ENCODE data around the gene FGFR3.

Gene FGFR3

DNA sequence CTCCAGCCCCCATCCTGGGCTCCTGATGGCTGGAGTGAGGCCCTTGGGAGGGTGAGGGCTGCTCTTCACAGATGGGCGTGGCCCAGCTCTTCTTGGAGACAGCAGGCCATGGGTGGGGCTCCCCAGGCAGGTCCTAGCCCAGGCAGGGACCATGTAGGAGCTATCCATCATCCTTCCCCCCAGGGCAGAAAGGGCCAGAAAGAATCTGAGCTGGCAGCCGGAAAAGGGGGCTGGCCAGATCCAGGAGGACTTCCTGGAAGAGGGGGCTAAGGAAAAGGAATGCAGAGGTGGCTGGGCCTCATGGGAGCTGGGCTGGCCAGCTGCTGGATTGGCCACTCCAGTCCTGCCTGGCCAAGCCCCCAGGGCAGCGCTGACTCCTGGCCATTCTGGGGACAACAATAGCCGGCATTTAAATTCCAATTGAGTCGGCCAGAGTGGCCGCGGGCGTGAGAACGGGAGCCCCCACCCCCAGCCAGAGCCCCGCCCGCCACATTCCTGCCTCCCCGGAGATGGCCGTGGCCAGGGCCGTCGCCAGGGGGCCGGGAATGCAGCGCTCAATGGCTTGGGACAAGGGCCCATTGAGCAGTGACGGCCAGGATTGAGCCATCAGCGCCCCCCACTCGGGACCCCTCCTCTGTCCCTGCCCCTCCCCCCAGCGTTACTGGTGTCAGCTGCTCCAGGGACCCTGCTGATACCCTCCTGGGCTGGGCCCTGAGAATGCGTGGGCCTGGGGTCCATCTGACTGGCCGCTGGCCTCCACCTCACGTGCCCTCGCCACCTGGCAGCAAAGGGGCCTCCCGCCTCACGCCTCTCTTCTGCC, 15.1 kb upstream of the FGFR3 start:
- DNase-seq = no peak
- TF ChIP-seq, protein P1, sequence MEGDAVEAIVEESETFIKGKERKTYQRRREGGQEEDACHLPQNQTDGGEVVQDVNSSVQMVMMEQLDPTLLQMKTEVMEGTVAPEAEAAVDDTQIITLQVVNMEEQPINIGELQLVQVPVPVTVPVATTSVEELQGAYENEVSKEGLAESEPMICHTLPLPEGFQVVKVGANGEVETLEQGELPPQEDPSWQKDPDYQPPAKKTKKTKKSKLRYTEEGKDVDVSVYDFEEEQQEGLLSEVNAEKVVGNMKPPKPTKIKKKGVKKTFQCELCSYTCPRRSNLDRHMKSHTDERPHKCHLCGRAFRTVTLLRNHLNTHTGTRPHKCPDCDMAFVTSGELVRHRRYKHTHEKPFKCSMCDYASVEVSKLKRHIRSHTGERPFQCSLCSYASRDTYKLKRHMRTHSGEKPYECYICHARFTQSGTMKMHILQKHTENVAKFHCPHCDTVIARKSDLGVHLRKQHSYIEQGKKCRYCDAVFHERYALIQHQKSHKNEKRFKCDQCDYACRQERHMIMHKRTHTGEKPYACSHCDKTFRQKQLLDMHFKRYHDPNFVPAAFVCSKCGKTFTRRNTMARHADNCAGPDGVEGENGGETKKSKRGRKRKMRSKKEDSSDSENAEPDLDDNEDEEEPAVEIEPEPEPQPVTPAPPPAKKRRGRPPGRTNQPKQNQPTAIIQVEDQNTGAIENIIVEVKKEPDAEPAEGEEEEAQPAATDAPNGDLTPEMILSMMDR (IDR thresholded peaks at IDR 0.05) = no peak
- Histone ChIP-seq H3K36me3 (no peaks in the 10 kb centered on the region), H3K4me1 (peaks cover 0 to 8% (median 2%) of the 10 kb centered on the region in 4 donors), H3K27me3 (peaks cover 0 to 19% of the 10 kb centered on the region in 2 donors), H3K9me3 (no peaks in the 10 kb centered on the region), H3K27ac (no peak overlapping the region), H3K4me3 (no peak overlapping the region)
- intact Hi-C loops (cut with DNase I; ENCODE audit: low total_unique reads) = no loop called here

DNA sequence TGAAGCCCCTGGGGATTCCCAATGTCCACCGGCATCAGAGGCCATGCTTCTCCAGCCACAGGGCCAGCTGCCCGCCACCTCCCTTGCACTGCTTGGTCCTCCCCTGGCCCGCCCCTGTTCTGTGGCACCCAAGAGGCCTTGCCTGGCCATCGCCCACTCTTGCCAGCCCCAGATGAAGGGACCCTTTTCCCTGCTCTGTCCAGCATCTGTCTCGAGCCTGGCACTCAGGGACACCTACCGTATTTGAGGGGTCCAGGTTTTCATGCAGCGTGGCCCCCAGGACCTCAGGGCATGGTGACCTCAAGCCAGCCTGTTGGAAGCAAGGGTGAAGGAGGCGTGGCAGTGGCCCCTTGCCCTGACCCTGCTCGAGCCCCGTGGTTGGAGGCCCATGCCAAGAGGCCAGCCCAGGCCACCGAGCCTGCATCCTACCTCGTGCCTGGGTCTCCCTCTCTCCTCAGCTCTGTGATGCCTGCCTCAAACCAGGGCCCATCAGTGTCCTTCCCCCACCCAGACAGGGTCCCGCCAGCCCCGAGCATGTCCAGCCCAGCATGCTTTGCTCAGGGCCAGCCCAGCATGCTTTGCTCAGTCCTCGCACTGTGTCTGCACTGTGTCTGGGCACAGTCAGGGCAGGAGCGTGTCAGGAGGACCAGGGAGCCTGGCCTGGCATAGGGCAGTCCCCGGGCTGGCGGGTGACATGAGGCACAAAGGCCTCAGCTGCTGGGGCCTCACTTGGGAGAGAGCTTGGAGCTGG, 14.3 kb upstream of the FGFR3 start:
- Histone ChIP-seq H3K36me3 (no peaks in the 10 kb centered on the region), H3K27me3 (peaks cover 0 to 19% of the 10 kb centered on the region in 2 donors), H3K9me3 (no peaks in the 10 kb centered on the region), H3K4me3 (no peak overlapping the region), H3K4me1 (peaks cover 0 to 8% (median 2%) of the 10 kb centered on the region in 4 donors), H3K27ac (no peak overlapping the region)
- intact Hi-C loops (cut with DNase I; ENCODE audit: low total_unique reads) = no loop called here
- TF ChIP-seq, protein P1 (IDR thresholded peaks at IDR 0.05) = no peak
- no peak for DNase-seq

DNA sequence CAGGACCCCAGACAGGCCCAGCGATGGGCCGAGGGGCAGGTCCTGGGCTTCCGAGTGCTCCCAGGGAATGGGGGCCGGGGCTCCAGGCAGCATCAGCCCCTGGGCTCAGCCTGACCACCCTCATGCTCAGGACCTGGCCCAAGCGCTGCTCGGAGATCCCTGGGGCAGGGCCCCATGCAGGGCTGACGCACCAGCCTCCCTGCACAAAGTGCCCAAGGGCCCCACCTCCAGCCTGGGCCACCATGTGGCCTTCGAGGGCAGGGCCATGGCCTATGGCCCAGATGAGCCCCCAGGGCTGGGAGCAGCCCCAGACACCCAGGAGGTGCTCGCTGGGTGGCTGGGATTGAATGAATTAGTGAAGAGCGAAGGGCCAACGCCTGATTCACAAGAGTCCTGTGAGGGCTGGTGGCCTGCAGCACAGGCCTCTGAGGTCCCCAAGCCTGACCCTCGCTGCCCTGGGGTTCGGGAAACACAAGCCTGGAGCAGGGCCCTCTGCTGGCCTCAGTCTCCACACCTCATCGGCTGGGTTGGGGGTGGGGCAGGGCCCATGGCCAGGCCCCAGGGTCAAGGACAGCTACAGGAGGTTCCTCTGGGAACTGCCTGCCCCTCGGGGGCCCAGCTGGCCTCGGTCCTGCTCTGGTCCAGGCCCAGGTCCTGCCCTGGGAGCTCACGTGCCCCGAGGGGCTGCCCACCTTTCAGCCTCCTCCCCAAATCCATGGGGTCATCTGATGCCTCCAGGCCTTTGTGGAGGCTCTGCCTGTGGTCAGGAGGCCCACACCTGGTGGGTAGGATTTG, 13.3 kb upstream of the FGFR3 start:
- Histone ChIP-seq H3K4me3 (no peak overlapping the region), H3K36me3 (no peaks in the 10 kb centered on the region), H3K27me3 (peaks cover 0 to 19% of the 10 kb centered on the region in 2 donors), H3K4me1 (peaks cover 0 to 8% (median 2%) of the 10 kb centered on the region in 4 donors), H3K27ac (no peak overlapping the region), H3K9me3 (no peaks in the 10 kb centered on the region)
- TF ChIP-seq, protein P1 (IDR thresholded peaks at IDR 0.05) = no peak
- intact Hi-C loops (cut with DNase I; ENCODE audit: low total_unique reads) = no loop called here
- DNase-seq = no peak

DNA sequence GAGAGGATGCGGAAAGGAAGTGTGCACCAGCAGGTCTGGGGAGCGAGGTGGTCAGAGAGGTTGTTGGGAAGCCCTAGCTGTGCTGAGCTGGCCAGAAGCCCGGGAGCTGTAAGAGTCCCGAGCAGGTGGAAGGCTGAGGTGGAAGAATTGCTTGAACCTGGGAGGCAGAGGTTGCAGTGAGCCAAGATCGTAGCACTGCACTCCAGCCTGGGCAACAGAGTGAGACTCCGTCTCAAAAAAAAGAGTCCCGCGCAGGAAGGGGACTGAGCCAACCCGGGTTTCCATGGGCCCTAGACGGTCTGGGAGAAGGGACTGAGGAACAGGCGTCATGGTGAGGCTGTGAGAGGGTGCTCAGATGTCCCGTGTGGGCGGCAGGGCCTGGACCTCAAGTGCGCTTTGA, 12.7 kb upstream of the FGFR3 start:
- H3K4me1 ChIP-seq = peaks cover 0 to 8% (median 2%) of the 10 kb centered on the region in 4 donors
- no peak overlapping the region for H3K27ac ChIP-seq
- peaks cover 0 to 19% of the 10 kb centered on the region in 2 donors for H3K27me3 ChIP-seq
- no peaks in the 10 kb centered on the region for H3K36me3 ChIP-seq
- no peaks in the 10 kb centered on the region for H3K9me3 ChIP-seq
- intact Hi-C loops (cut with DNase I; ENCODE audit: low total_unique reads) = no loop called here
- H3K4me3 ChIP-seq = no peak overlapping the region
- DNase-seq = no peak
- TF ChIP-seq, protein P1 (IDR thresholded peaks at IDR 0.05) = no peak

DNA sequence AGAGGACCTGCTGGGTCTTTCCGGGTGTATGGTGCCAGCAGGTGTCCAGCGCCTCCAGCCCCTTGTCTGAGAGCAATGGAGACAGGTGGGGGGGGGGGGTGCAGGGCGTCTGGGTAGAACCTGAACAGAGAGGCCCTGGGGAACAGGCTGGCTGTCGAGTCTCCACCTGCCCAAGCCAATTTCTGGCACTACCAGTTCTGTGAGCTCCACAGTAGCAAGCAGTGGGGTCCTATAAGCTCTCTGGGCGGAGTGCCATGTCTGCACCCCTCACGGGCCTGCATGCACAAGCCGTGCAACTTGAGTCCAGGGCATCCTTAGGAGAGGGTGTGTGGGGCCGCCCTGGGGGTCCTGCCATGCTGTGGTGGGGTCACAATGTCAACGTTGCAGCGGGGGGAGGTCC, 10.1 kb upstream of the FGFR3 start:
- no peak overlapping the region for H3K27ac ChIP-seq
- H3K27me3 ChIP-seq = peaks cover 0 to 36% of the 10 kb centered on the region in 2 donors
- intact Hi-C loops (cut with DNase I; ENCODE audit: low total_unique reads) = no loop called here
- TF ChIP-seq, protein P1 (IDR thresholded peaks at IDR 0.05) = no peak
- H3K9me3 ChIP-seq = no peaks in the 10 kb centered on the region
- H3K4me3 ChIP-seq = no peak overlapping the region
- peaks cover 0 to 9% (median 4%) of the 10 kb centered on the region in 4 donors for H3K4me1 ChIP-seq
- H3K36me3 ChIP-seq = no peaks in the 10 kb centered on the region
- DNase-seq = no peak

All from tibial artery (tissue), 4 donors.